HL-60 (cell line): ENCODE data around the gene OXNAD1.

Source experiments
- DNase-seq, 2 experiments: peaks; one replicate each; pipeline ENCODE4 v3.0.0-alpha.2; 2010 to 2020; ENCODE audit warnings: low read depth in 1 of 2, low spot score in 1 of 2
- H3K27ac ChIP-seq: fragments of 250-450 bp; sonication (Bioruptor Pico); replicated peaks from 2 replicates; pipeline ENCODE4 v1.5.1; 2020; ENCODE audit warnings: mild to moderate bottlenecking, moderate library complexity
- H3K27me3 ChIP-seq: fragments of 250-450 bp; sonication (Bioruptor Pico); 2 replicates; pipeline ENCODE4 v1.5.1; 2021; ENCODE audit warnings: mild to moderate bottlenecking, moderate library complexity; ENCODE audit not compliant: insufficient read depth, poor library complexity, severe bottlenecking
- H3K4me3 ChIP-seq: replicated peaks from 2 replicates; pipeline ENCODE4 v1.5.1; 2011; ENCODE audit warnings: mild to moderate bottlenecking, control low read depth, low read length; ENCODE audit not compliant: insufficient read depth
- CTCF ChIP-seq: IDR thresholded peaks from one replicate; pipeline ENCODE4 v1.5.1; 2011; ENCODE audit warnings: low read length, control low read depth, inconsistent platforms; ENCODE audit not compliant: insufficient read depth
- GABPA ChIP-seq: IDR thresholded peaks from 2 replicates; pipeline ENCODE4 v1.6.1; 2012; ENCODE audit warnings: low read depth
- POLR2AphosphoS5 ChIP-seq: IDR thresholded peaks from 2 replicates; pipeline ENCODE4 v1.6.1; 2012; ENCODE audit warnings: low read depth
- REST ChIP-seq: IDR thresholded peaks from 2 replicates; pipeline ENCODE4 v1.6.1; 2012; ENCODE audit warnings: low read depth; ENCODE audit not compliant: insufficient replicate concordance
- SPI1 ChIP-seq: IDR thresholded peaks from 2 replicates; pipeline ENCODE4 v1.6.1; 2012; ENCODE audit warnings: low read depth, mild to moderate bottlenecking, borderline replicate concordance

OXNAD1 gene

GRCh38 chr3:16332904-16333426 lies 68.0 kb downstream of the OXNAD1 start:
- no peak overlapping the region for H3K27ac ChIP-seq
- DNase-seq = no peak

GRCh38 chr3:16334909-16335308 lies 69.9 kb downstream of the OXNAD1 start:
- Histone ChIP-seq H3K4me3 (no peak overlapping the region), H3K27ac (no peak overlapping the region), H3K27me3 (no peaks in the 10 kb centered on the region)
- DNase-seq = no peak
- TF ChIP-seq POLR2AphosphoS5 = no peak
- no peak for TF ChIP-seq SPI1
- TF ChIP-seq CTCF = no peak
- no peak for TF ChIP-seq GABPA
- TF ChIP-seq REST = no peak

More at GRCh38 chr3:16332904-16333426, 68.0 kb downstream of the OXNAD1 start:
- H3K4me3 ChIP-seq = no peak overlapping the region
- no peak for TF ChIP-seq CTCF
- TF ChIP-seq REST = no peak
- TF ChIP-seq GABPA = no peak
- TF ChIP-seq POLR2AphosphoS5 = no peak
- no peak for TF ChIP-seq SPI1
- no peaks in the 10 kb centered on the region for H3K27me3 ChIP-seq

GRCh38 chr3:16335333-16335732 lies 70.3 kb downstream of the OXNAD1 start:
- no peak for TF ChIP-seq SPI1
- no peak for TF ChIP-seq POLR2AphosphoS5
- TF ChIP-seq REST = no peak
- no peak for TF ChIP-seq CTCF
- no peak for TF ChIP-seq GABPA
- DNase-seq = no peak
- no peak overlapping the region for H3K27ac ChIP-seq
- H3K4me3 ChIP-seq = no peak overlapping the region
- no peaks in the 10 kb centered on the region for H3K27me3 ChIP-seq
